ENCODE results near the gene ABI2. TPM values are rescaled to one million over a fixed set of nuclear protein-coding genes. Genes with fewer than 3 reads are reported as not detected.

The ABI2 gene
- polyA plus RNA-seq, 1 of the 3 experiments (the other 2 are of a cell fraction): 51.5 TPM

- H2AFZ ChIP-seq (ENCODE audit: low read depth): no peak overlapping the region
- H3K4me1 ChIP-seq (ENCODE audit: control insufficient read depth in 1 of 2, insufficient read depth in 2 of 2, low read depth in 1 of 2, low read length in 1 of 2): peaks cover 0 to 16% of the 10 kb centered on the region in 2 experiments; a peak in 2 of 4 replicates
- H3K9me3 ChIP-seq: no peaks in the 10 kb centered on the region
- no peak overlapping the region for H3K27ac ChIP-seq (ENCODE audit: low read depth in 2 of 2, low read length in 1 of 2)
- 96% methylated on average over 4 of the region's 4 CpGs for WGBS (ENCODE audit: low lambda C conversion rate)
- TF ChIP-seq RFX5 (IDR thresholded peaks at IDR 0.05; ENCODE audit: low read length) (no peak), FOXM1 (IDR thresholded peaks at IDR 0.05; ENCODE audit: low read depth) (no peak)
- POLR2A ChIA-PET: interaction anchor here (1.1 kb wide), 1 partner anchor 9 kb away, joined by 3 read pairs; no protein-coding TSS in a partner anchor
- H3F3A ChIP-seq (replicated peaks; ENCODE audit: insufficient read depth): peaks cover 23% of the 10 kb centered on the region
- H3K4me3 ChIP-seq (ENCODE audit: low read depth in 2 of 2, low read length in 1 of 2): no peak overlapping the region
- CTCF ChIA-PET: no interaction called here
- no peak overlapping the region for H3K9ac ChIP-seq
- H3K9me2 ChIP-seq: no peaks in the 10 kb centered on the region
- peaks cover 79% of the 10 kb centered on the region for H4K20me1 ChIP-seq (ENCODE audit: insufficient read depth)
- peaks cover 3 to 35% of the 10 kb centered on the region in 2 experiments for H3K36me3 ChIP-seq (replicated peaks in 1 of 2; ENCODE audit: control insufficient read depth in 1 of 2, insufficient read depth in 2 of 2, low read length in 1 of 2)
- no peak overlapping the region for H3K4me2 ChIP-seq
- peaks cover 98% of the 10 kb centered on the region for H3K79me2 ChIP-seq (ENCODE audit: insufficient read depth)
- no peak for DNase-seq
- no peaks in the 10 kb centered on the region for H3K27me3 ChIP-seq (ENCODE audit: insufficient read depth)
Measured at GRCh38 chr2:203338322-203338721, 10.1 kb downstream of the ABI2 start.

- H3K4me2 ChIP-seq: peak overlapping the region; percentile 12; the same call in 1 of the 2 replicates
- peak; percentile 54; the same call in 1 of the 2 replicates for TF ChIP-seq TEAD4 (IDR thresholded peaks at IDR 0.05; ENCODE audit: borderline replicate concordance, insufficient read depth)
- TF ChIP-seq POLR2AphosphoS5 (IDR thresholded peaks at IDR 0.05; ENCODE audit: low read depth, low read length): no peak
- no peak for TF ChIP-seq RXRA (IDR thresholded peaks at IDR 0.05; ENCODE audit: borderline replicate concordance, low read depth)
- no peak for TF ChIP-seq CTCF (IDR thresholded peaks at IDR 0.05)
- TF ChIP-seq USF2 (IDR thresholded peaks at IDR 0.05; ENCODE audit: borderline replicate concordance, low read depth, low read length): no peak
- TF ChIP-seq PBX3 (IDR thresholded peaks at IDR 0.05): peak; percentile 72
- no peak for TF ChIP-seq CHD2 (IDR thresholded peaks at IDR 0.05; ENCODE audit: low read length, partially characterized antibody)
- no peak for TF ChIP-seq YY1 (IDR thresholded peaks at IDR 0.05; ENCODE audit: low read depth)
- no peak for TF ChIP-seq RAD21 (IDR thresholded peaks at IDR 0.05; ENCODE audit: low read length)
- no peak for TF ChIP-seq RCOR1 (IDR thresholded peaks at IDR 0.05; ENCODE audit: low read length)
- TF ChIP-seq FOXM1 (IDR thresholded peaks at IDR 0.05; ENCODE audit: low read depth): no peak
- no peak for TF ChIP-seq SMC3 (IDR thresholded peaks at IDR 0.05; ENCODE audit: low read depth, low read length)
- TF ChIP-seq NFIC (IDR thresholded peaks at IDR 0.05; ENCODE audit: borderline replicate concordance): no peak; the same call in 1 of the 2 replicates
- TF ChIP-seq USF1 (IDR thresholded peaks at IDR 0.05; ENCODE audit: borderline replicate concordance, low read depth): no peak
- TF ChIP-seq GATA2 (CRISPR knock-in tag; IDR thresholded peaks at IDR 0.05): no peak
- peak; percentile 42; the same call in 1 of the 2 replicates for TF ChIP-seq SIN3A (IDR thresholded peaks at IDR 0.05; ENCODE audit: borderline replicate concordance, low read depth, low read length)
- TF ChIP-seq NRF1 (IDR thresholded peaks at IDR 0.05; ENCODE audit: low read depth, low read length): no peak
- TF ChIP-seq GABPA (IDR thresholded peaks at IDR 0.05; ENCODE audit: low read depth): no peak
- no peak for TF ChIP-seq JUND (IDR thresholded peaks at IDR 0.05)
- no peak for TF ChIP-seq MXI1 (IDR thresholded peaks at IDR 0.05; ENCODE audit: low read depth, low read length)
- TF ChIP-seq TAF1 (IDR thresholded peaks at IDR 0.05; ENCODE audit: borderline replicate concordance, low read depth, low read length): no peak
Measured at GRCh38 chr2:203340791-203341487, 12.7 kb downstream of the ABI2 start.

More at GRCh38 chr2:203340791-203341487, 12.7 kb downstream of the ABI2 start:
- Histone ChIP-seq H3K9me2 (no peaks in the 10 kb centered on the region), H3K79me2 (ENCODE audit: insufficient read depth) (peaks cover 98% of the 10 kb centered on the region), H3F3A (replicated peaks; ENCODE audit: insufficient read depth) (peaks cover 21% of the 10 kb centered on the region), H3K4me3 (ENCODE audit: low read depth in 2 of 2, low read length in 1 of 2) (no peak overlapping the region), H2AFZ (ENCODE audit: low read depth) (no peak overlapping the region), H3K27me3 (ENCODE audit: insufficient read depth) (no peaks in the 10 kb centered on the region), H3K9ac (no peak overlapping the region), H3K9me3 (no peaks in the 10 kb centered on the region), H3K4me1 (ENCODE audit: control insufficient read depth in 1 of 2, insufficient read depth in 2 of 2, low read depth in 1 of 2, low read length in 1 of 2) (peaks cover 0 to 16% of the 10 kb centered on the region in 2 experiments; a peak in 2 of 4 replicates), H3K27ac (ENCODE audit: low read depth in 2 of 2, low read length in 1 of 2) (peak overlapping the region; percentile 2 to 47; a peak in 3 of 4 replicates), H3K36me3 (replicated peaks in 1 of 2; ENCODE audit: control insufficient read depth in 1 of 2, insufficient read depth in 2 of 2, low read length in 1 of 2) (peaks cover 3 to 45% of the 10 kb centered on the region in 2 experiments), H4K20me1 (ENCODE audit: insufficient read depth) (peaks cover 60% of the 10 kb centered on the region)
- no peak for DNase-seq
- WGBS (ENCODE audit: low lambda C conversion rate): 66% methylated on average over 6 of the region's 6 CpGs
- CTCF ChIA-PET: no interaction called here
- POLR2A ChIA-PET: no interaction called here
